SKM-1 treated with dmso at 0.1 percent for 144 hours (cell line): ENCODE results near the gene PPP1R26.
"Not testable (repeated sequence)": the region's sequence is repeated elsewhere in the genome, so short reads cannot be mapped to it uniquely, and the experiment has no call there.

Experiments used
- DNase-seq: peaks from one replicate; lab custom pipeline; 2025; ENCODE audit not compliant: unreplicated experiment; lab: John Stamatoyannopoulos, UW

Gene PPP1R26, protein sequence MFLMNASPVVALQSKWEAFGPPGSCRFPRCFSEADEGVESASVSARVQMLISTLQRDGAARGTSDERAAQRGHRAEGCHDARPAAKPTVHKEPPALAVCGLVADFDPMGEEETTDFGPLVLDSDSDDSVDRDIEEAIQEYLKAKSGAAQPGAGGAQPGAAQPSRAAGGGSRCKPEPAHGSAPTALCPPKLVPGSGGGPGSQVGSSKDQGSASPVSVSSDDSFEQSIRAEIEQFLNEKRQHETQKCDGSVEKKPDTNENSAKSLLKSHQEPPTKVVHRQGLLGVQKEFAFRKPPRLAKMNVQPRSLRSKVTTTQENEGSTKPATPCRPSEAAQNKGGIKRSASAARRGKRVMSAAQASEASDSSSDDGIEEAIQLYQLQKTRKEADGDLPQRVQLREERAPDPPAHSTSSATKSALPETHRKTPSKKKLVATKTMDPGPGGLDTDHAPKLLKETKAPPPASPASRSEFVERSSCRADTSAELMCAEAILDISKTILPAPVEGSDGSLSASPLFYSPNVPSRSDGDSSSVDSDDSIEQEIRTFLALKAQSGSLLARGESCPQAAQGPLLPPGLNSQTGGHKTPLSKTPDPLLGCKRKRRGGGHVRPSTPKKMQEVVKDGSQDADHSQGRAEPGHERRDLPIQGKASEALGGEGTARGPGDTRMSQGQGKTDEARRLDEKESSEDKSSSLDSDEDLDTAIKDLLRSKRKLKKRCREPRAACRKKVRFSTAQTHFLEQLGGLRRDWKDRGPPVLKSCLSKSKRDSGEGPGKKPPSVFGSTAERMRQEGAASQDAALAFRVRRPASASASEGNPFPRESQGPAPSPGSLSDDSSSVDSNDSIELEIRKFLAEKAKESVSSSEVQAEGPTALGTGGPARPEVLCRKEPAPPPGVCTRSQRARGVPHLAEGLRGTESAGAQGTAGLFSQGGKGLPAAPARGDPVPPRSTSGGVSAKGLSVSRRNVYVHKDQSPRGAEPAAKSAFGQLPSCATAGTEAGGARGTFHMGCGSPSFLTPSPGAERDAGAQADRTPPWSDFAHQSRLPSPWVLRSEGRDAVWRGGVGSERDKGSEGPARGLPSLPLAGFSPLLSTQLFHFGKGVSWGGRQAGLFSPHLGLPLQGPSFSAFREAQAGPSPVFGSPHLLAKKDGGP (N-terminal part only)

DNA sequence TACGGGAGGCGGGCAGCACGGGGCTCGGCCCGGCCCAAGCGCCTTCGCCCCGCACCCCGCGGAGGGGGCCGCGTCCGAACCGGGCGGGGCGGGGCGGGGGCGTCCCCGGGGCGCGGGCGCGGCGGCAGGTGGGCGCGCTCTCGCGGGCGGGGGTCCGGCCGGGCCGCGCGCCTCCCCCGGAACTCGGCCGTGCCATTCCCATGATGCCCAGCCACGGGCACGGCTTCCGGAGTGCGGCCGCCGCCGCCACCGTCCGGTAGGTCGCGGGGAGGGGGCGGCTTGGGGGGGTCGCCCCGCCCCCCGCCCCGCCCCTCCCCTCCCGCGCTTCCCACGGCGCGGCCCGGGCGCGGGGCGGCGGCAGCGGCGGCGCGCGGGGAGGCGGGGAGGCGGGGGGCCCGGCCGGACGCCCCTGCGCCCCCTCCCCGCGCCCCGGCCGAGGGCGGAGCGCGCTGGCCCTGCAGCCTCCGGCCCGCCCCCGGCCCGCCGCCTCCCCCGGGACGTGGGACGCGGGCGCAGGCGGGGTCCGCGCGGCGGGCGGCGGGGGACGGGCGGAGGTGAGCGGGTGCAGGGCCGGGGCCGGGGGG, at the start of gene PPP1R26:
Gene PPP1R26 (plus strand): TSS at position 314 of the 584 bp plus-strand sequence. CDS start 4,729 bp downstream, outside the sequence.
- no peak for DNase-seq

DNA sequence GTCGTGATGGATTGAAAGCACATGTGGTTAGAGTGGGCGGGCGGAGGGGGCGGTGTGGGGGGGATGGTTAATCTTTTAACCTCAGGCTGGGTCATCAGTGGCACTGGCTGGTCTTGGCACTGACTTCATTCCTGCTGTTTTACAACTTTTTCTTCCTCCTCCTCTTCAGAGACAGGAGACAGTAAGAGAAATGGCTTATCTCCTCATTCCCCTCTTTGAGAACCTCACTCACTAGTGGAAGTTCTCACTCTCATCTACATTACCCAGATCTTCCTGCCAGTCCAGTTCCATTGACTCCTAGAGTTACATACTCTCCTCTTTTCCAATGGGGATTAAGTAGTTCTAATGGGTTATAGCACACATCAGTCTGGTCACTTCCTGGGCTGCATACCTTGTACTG, 42.3 kb upstream of the PPP1R26 start:
- DNase-seq = no peak

DNA sequence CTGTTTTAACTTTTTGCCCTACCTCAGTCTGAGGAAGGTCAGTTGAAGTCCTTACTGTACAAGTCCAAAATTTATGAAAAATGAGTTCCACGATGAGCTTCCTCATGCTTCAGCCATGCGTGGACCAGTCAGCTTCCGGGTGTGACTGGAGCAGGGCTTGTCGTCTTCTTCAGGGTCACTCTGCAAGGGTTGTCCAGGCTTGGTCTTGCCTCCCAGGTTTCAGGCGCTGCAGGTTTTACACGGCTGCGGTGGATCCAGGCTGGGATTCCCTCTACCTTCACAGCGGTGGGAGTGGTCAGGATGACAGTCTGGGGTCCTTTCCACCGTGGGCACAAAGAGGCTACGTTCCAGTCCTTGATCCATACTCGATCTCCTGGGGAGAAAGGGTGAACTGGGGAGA, 41.9 kb upstream of the PPP1R26 start:
- DNase-seq = not testable (repeated sequence)

DNA sequence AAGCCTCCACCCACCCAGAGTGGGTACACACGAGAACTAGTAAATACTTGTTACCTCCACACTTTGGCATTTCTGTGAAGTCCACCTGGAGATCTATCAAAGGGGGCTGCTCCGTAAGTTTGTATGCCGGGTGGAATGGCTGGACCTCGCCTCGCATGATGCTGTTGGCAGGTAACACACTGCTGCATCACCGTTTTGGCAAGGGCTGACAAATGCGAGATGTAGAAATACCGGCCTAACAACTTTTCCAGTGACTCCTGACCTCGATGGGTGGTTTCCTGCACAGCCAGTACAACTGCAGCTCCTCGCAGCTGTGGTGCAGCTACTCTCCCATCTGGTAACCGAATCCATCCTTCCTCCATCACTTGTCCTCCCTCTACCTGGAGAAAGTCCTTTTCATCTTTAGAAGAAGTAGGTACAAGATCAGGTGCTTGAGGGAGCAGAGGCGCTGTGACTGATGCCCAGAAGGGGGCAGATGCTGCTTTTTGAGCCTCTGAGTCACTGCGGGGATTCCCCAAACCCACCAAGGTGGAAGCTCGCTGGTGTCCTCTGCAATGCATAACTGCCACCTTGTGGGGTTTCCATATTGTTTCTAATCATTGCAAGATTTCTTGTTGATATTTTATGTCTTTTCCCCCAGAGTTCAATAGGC, 40.9 kb upstream of the PPP1R26 start:
- not testable (repeated sequence) for DNase-seq

DNA sequence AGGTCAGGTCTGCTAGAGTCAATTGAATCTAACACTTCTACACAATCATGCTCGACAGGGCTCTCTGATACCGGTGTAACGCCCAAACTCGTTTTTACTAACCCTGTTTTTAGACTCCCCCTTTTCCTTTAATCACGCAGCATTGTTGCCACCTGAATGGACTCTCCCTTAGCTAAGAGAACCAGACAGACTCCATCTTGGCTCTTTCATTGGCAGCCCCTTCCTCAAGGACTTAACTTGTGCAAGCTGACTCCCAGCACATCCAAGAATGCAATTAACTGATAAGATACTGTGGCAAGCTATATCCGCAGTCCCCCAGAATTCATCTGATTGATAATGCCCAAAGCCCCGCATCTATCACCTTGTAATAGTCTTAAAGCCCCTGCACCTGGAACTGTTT, 40.1 kb upstream of the PPP1R26 start:
- not testable (repeated sequence) for DNase-seq

DNA sequence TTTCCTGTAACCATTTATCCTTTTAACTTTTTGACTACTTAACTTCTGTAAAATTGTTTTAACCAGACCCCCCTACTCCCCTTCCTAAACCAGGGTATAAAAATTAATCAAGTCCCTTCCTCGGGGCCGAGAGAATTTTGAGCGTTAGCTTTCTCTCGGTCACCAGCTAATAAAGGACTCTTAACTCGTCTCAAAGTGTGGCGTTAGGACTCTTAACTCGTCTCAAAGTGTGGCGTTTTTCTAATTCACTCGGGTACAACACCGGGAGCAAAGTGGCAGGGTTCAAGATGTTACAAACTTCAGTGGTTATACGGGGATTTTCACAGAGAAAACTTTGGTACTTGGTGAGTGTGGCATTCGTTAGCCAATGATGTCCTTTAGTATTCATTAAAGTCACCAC, 39.7 kb upstream of the PPP1R26 start:
- DNase-seq = no peak

DNA sequence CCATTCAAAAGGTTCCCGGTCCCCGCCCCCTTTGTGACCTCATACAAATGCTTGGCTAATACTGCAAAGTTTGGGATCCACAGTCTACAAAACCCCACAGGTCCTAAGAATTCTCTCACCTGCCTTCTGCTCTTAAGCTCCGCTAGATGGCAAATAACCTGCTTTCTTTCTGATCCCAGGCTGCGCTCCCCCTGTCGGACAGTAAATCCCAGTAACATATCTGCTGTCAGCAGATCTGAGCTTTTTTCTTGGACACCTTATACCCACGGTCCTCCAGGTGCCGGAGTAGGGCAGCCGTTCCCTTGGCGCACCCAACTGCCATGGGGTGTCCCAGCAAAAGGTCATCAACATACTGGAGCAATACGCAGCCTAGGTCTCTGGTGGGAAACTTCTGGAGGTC, 39.0 kb upstream of the PPP1R26 start:
- no peak for DNase-seq

DNA sequence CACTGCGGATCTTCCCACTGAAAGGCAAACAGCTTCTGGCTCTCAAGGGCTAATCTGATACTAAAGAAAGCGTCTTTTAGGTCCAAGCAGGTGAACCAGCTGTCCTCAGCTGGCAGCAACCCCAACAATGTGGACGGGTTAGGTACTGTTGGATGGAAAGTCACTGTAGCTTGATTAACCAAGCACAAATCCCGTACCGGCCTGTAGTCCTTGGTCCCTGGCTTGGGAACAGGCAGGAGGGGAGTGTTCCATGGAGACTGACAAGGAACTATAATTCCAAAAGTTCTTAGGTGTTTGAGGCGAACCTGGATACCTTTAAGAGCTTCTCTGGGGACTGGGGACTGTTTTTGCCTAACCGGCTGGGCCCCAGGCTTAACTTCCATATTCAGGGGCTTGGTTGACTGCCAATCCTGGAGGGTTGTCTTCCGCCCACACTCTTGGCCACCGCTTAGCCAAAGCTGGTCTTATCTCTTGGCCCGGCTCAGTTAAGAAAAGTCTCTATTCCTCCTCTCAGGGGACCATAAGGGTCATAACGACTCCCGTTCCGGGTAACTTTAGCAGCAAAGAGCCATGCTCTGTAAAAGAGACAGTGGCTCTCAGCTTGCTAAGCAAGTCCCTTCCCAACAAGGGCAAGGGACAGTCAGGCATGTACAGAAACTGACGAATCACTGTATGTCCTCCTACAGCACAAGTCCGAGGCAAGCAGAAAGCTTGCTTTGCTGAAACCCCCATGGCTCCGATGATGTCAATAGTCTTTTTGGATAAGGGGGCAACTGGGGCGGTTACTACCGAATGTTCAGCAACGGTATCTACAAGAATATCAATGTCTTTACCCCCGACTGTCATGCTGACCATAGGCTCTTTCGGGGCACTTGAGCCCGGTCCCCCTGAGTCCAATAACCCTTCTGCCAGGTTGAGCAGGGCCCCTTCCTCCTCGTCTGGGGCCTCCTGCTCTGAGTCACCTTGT, 38.2 kb upstream of the PPP1R26 start:
- DNase-seq = not testable (repeated sequence)

DNA sequence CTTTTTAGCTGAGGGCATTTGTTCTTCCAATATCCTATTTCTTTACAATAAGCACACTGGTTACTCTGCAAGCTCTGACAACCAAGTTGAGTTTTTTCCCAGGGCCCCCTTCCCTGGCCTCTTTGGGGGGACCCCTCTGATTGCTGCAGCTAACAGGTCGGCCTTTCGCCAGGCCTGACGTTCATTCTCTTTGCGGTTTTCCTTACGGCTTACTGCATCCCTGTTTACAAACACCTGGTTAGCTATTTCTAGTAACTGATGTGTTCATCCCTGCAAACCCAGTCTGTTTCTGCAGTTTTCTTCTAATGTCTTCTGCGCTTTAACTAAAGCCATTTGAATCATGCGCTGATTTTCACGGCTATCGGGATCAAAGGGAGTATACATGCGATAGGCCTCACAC, 37.5 kb upstream of the PPP1R26 start:
- DNase-seq = no peak

DNA sequence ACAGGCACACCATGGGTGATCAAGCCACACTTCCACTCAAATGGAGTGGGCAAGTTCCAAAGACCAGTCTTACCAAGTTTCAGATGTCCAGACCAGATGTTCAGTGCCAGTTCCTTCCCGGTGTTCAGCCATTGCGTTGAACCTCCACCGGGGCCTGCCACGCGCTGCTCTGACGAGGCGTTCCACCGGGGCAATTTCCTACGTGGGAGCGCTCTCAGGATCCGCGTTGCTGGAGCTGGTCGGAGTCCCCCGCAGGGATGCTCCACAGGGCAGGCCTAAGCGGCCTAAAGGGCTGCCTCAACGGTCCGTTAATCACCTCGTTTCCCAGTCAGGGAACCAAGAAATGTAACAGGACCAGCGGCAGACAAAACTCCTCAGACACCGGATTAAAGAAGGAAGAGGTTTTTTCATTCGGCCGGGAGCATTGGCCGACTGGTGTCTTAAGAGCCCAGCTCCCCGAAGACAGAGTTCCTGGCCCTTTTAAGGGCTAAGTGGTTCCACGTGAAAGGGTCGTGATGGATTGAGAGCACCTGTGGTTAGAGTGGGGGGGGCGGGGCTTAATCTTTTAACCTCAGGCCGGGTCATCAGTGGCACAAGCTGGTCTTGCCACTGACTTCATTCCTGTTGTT, 35.7 kb upstream of the PPP1R26 start:
- DNase-seq = no peak

DNA sequence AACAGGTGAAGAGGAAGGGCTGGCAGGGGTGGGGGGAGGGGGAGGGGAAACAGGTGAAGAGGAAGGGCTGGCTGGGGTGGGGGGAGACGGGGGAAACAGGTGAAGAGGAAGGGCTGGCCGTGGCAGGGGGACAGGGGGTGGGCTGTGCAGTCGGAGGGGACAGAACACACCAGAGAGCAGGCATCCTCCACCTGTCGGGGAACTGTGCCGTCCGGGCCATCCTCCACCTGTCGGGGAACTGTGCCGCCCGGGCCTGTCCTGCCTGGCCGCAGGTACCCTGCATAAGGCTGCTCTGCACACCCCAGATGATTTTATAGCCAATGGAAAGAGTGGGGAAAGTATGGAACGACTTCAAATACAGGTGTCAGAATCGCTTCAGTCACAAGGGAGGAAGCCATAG, 32.5 kb upstream of the PPP1R26 start:
- no peak for DNase-seq

DNA sequence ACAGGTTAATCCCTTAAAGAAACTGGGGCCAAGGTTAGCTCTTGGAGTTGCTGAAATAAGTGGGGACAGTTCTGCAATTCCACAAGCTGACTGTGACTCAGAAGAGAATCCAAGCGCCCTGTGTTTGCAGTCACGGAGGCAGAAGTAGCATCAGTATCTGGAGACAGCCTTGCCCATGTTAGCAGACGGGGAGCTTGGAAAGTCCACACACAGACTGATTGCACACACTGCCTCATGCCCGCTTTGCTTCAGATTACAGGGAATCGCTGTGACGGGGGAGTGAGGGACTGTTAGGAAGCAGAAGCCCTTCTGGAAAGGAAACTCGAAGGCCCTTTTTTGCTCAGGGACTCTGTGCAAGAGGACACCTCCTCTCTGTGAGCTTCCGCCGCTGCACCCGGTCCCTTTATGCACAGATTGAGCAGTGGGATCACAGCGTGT, 30.9 kb upstream of the PPP1R26 start:
- no peak for DNase-seq

DNA sequence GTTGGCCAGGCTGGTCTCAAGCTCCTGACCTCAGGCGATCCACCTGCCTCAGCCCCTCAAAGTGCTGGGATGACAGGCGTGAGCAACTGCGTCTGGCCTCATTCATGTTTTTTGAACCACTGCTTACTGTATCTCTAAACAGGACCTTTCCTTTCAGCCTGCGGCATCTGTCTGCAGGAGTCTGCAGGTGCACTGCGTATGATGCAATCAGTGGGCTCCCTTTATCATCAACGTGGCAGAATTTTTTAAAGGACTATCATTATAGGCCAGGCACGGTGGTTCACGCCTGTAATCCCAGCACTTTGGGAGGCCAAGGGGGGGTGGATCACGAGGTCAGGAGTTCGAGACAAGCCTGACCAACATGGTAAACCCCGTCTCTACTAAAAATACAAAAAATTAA, 30.1 kb upstream of the PPP1R26 start:
- not testable (repeated sequence) for DNase-seq

DNA sequence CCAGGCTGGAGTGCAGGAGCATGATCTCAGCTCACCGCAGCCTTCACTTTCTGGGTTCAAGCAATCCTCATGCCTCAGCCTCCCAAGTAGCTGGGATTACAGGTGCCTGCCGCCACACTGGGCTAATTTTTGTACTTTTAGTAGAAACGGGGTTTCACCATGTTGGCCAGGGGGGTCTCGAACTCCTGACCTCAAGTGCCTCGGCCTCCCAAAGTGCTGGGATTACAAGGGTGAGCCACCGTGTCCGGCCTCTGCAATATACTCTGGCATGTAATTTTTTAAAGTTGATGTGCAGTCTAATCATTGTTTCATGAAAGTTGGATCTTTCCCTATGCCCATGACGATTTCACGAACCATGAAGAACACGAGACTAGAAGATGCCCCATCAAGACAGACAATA, 28.6 kb upstream of the PPP1R26 start:
- no peak for DNase-seq

DNA sequence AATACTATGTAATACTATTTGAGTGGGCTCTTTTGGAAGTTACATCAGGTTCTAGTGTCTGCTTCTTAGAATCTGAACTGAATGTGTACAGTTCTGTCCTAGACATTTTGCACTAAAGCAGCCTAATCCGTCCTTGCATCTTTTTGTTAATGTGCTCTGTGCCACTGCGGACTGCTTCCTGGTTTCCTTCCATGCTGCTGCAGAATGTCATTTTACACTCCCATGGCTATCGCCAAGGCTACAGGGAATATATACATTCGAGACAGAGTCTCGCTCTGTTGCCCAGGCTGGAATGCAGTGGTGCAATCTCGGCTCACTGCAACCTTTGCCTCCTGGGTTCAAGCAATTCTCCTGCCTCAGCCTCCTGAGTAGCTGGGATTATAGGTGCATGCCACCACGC, 27.7 kb upstream of the PPP1R26 start:
- DNase-seq = not testable (repeated sequence)

DNA sequence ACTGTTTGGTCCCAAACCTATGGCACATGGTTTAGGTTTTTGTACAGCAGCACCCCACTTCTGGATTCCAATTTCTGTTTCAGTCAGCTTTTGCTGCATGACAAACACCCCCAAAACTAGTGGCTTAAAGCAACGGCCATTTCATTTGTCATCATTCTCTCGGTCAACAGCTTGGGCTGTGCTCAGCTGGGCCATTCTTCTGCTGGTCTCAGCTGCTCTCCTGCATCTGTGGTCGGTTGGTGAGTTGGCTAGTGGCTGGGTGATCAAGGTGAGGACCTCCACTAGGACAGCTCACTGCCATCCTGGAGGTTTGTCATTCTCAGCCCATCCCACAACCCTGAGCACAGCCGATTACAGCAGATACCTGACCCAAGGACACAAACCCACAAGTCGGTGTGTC, 24.8 kb upstream of the PPP1R26 start:
- no peak for DNase-seq

DNA sequence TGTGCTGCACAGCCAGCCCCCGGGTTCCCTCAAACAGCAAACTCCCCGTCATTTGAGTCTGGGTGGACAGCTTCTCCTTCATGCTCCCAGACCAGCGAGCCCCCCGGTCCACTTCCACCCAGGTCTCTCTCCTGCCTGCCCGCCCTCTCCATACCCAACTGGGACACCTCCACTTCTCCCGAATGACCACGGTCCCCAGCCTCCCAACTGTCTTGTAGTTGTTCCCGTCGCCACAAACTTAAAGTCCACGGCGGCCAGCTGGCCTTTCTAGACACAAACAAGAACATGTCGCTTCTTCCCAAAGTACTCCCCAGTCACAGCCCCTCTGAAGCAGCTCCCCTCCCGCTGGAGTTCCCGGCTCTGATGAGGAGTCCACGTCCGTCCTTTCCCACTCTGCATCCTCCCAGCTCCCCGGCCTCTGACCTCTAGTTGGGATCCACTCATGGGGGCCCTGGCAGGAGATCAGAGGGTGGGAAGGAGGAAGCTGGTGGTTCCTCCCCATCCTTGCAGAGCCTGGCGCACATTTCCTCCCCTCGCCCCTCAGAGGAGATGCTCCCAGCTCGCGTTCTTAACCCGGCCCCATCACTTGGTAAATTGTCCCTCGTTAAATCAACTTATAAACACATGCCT, 24.1 kb upstream of the PPP1R26 start:
- DNase-seq = no peak

DNA sequence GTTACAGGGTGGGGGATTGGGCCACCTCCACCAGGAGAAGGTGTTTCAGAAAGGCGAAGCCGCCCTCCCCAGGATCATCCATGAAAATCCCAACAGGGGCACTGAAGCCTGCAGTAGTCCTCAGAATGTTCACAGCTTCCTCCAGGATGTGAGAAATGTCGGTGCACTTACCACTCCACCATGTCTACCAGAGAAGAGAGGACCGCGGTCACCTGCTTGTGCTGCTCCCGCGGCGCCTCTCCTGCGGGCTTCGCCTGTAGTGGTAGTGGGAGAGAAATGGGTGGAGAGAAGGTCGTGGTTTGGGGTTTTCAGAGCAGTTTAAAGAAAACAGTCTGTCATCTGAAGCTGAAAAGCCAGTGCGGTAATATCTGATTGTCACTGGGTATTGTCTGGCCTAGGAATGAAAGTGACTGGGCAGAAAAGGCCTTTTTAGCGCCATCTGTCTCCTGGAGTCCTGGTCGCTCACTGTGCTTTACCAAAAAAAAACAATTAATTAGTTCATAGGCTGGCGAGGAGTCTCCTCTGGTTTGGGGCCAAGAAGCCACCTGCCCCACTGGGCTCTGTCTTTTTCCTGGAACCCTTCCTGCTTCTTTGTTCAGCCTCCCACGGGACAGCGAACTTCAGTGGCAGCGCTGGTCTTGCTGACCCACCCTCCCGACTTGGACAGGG, 23.0 kb upstream of the PPP1R26 start:
- no peak for DNase-seq
